Pulmonary artery endothelial cell (primary cell): ENCODE data around the gene SETDB2. TPM values are rescaled to one million over a fixed set of nuclear protein-coding genes. Genes with fewer than 3 reads are reported as not detected.
"Not testable (repeated sequence)": the region's sequence is repeated elsewhere in the genome, so short reads cannot be mapped to it uniquely, and the experiment has no call there.

Source experiments
- DNase-seq: peaks from one replicate; pipeline ENCODE4 v3.0.0-alpha.2; 2011; ENCODE audit warnings: low read depth, low spot score
- total RNA-seq: library from RNA; depleted of rRNA; stranded (reverse); fragments of >200 nt; gene quantifications from 2 replicates; pipeline ENCODE4 v1.2.3, GENCODE V29; 2014

SETDB2 gene
- total RNA-seq, 1 donor from 2014 or later = 3.2 TPM

DNA sequence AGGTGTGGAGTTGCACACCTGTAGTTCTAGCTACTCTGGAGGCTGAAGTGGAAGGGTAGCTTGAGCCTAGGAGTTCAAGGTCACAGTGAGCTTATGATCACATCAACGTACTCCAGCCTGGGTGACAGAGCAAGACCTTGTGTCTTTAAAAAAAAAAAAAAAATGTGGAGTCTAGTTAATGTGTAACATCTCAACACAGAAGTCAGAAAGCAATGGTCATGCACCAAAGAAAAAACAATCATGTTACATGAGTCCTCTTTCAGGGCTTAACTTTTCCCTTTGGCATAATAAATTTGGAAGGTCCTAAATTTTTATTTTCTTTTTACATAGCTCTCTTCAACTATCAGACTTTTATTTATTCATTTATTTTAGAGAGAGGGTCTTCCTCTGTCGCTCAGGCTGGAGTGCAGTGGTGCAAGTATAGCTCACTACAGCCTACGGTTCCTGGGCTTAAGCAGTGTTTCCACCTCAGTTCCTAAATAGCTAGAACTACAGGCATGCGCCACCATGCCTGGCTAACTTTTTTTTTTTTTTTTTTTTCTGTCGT, 22.3 kb downstream of the SETDB2 start:
- no peak for DNase-seq

- no peak for DNase-seq
These were observed 28.1 kb downstream of the SETDB2 start for GRCh38 chr13:49472186-49472585.

DNA sequence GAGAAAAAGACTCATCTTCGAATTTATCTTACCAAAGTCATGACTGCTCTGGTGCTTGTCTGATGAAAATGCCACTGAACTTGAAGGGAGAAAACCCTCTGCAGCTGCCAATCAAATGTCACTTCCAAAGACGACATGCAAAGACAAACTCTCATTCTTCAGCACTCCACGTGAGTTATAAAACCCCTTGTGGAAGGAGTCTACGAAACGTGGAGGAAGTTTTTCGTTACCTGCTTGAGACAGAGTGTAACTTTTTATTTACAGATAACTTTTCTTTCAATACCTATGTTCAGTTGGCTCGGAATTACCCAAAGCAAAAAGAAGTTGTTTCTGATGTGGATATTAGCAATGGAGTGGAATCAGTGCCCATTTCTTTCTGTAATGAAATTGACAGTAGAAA, 32.5 kb downstream of the SETDB2 start:
- no peak for DNase-seq

- DNase-seq = no peak
These were observed 37.7 kb downstream of the SETDB2 start for GRCh38 chr13:49481788-49482187.

DNA sequence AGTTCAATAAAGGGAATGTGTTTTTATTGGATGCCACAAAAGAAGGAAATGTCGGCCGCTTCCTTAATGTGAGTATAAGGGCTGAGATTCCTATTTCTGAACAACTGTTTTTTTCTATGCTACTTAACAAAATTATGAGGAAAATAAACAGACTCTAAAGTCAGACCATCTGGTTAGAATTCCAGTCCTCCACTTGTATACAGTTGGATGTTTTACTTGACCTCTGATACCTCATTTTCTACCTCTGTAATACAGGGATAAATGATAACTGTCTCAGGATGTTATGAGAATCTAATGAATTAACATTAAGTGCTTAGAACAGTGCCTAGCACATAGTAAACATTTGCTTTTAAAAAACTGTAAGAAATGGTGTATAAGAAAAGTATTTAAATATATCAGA, 44.5 kb downstream of the SETDB2 start:
- DNase-seq = no peak

DNA sequence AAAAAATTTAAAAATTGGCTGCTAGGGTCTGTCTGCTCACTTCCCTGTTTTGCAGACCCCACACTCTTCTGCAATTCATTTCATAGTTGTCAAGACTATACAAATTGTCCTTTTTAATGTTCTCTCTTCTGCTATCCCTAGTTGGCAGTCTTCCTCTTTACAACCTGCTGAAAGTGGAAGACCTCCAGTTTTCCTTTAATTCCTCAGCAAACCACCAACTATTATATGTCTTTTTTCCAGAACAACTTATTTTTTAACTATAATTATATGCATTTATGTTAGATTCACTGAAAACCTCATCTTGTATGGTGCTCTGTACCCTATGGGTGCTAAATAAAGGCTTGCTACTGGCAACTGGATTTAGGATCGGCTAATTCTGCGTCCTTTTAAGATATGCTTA, 50.6 kb downstream of the SETDB2 start:
- no peak for DNase-seq

- peak; percentile 11 for DNase-seq
These were observed 52.0 kb downstream of the SETDB2 start, which contains the start of gene PHF11 for GRCh38 chr13:49495783-49496762. Gene PHF11 (plus strand): TSS chr13:49495953. CDS start chr13:49496002, 49 bp downstream.

- not testable (repeated sequence) for DNase-seq
These were observed 52.8 kb downstream of the SETDB2 start for GRCh38 chr13:49496837-49497236.

GRCh38 chr13:49497272-49497671, 53.2 kb downstream of the SETDB2 start:
- no peak for DNase-seq

- no peak for DNase-seq
These were observed 54.1 kb downstream of the SETDB2 start for GRCh38 chr13:49498206-49498605.

GRCh38 chr13:49499889-49500660, 56.0 kb downstream of the SETDB2 start:
- DNase-seq = no peak

DNA sequence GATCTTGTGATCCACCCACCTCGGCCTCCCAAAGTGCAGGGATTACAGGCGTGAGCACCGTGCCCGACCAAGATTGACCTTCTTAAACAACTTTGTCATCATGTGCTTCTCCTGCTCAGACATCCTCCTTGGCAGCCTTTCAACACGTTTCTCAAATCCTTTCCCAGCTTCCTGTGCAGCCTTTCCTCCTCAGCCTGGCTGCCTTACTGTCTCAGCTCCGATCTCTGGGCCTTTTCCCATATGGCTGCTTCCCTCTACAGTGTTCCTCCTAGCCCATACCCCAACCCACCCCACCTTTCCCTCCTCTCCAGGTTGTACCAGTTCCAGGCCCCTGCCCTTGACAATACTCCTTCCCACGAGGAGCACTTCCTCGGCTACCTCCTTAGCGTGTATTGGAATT, 58.9 kb downstream of the SETDB2 start:
- peak; percentile 54 for DNase-seq

- no peak for DNase-seq
These were observed 59.9 kb downstream of the SETDB2 start for GRCh38 chr13:49503951-49504350.

DNA sequence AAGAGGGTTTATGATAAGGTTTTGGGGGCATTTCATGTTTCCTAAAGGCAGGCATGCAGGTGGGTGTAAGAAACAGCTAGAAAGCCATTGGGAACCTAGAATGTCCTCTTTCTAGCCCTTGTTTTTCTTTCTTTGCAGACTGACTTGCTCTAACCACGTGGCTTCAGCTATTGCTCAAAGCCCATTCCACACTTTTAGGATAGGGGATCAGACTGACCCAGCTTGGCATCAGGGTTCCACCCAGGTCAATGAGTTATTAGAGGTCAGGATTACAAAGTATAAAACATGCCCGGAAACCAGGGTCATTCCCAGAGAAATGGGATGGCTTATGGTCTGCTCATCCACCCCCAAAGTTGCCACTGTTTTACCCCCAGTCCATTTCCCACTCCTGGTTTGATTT, 68.5 kb downstream of the SETDB2 start:
- DNase-seq = no peak

DNA sequence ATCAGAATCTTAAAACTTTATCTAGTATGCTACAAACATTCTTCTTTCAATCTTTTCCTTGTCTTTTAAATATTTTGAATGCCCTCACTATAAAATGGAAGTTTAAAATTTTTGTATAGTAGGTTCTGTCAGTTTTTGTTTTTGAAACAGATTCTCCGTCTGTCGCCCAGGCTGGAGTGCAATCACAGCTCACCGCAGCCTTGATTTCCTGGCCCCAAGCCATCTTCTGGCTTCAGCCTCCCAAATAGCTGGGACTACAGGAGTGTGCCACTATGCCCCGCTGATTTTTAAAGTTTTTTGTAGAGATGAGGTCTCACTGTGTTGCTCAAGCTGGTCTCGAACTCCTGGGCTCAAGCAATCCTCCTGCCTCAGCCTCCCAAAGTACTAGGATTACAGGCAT, 72.4 kb downstream of the SETDB2 start:
- DNase-seq = no peak

- DNase-seq = no peak
These were observed 73.4 kb downstream of the SETDB2 start for GRCh38 chr13:49517461-49517860.

DNA sequence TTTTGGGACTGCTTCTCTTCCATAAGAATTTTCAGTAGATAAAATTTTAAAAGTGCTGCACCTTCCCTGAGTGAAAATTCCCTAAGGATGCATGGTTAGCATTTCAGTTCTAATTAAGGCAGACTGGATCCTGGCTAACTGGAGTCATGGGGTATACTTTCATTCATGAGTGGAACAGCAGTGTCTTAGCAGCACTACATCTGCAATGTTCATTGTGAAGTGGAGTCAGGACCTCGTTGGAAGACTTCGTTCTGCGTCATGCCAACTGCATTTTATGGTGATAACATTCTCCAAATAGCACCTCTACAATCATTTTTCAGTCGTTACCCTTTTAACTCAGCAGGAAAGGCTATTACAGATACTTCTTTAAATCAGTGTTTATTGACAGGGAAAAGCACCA, 77.2 kb downstream of the SETDB2 start:
- DNase-seq = no peak

GRCh38 chr13:49524740-49525501, 80.8 kb downstream of the SETDB2 start:
- no peak for DNase-seq

DNA sequence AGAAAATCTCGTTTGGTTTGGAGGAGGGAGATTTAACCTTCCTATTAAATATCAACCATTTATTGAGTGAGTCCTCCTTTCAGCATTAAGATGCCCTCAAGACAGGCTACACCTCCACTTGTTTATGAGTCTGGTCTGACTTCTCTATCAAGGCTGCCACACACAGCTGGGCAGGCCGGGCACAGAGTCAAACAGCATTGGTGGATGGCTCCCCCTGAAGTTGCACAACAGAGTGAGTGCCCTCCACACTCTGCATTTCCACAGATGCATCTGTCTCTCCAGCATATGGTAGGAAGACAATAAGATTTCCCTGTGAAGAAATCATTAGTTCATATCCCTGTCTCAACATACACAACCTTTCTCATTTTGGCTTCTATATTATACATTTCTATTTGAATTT, 83.0 kb downstream of the SETDB2 start:
- no peak for DNase-seq

GRCh38 chr13:49528161-49528560, 84.1 kb downstream of the SETDB2 start:
- no peak for DNase-seq

- DNase-seq = no peak
These were observed 86.4 kb downstream of the SETDB2 start for GRCh38 chr13:49530457-49530856.
